NT2/D1 (cell line): Measurements from ENCODE around the gene OAS2.

Experiments used
- DNase-seq: peaks from one replicate; pipeline ENCODE4 v3.0.0-alpha.2; 2011; ENCODE audit warnings: low read depth, low spot score
- H3K27me3 ChIP-seq: 2 replicates; pipeline ENCODE4 v1.6.0; 2011; ENCODE audit warnings: mild to moderate bottlenecking; ENCODE audit not compliant: insufficient read length, insufficient read depth
- H3K36me3 ChIP-seq: 2 replicates; pipeline ENCODE4 v1.6.1; 2011; ENCODE audit warnings: mild to moderate bottlenecking, low read length, mixed read lengths; ENCODE audit not compliant: insufficient read depth, insufficient read length
- H3K4me1 ChIP-seq: 2 replicates; pipeline ENCODE4 v1.5.1; 2011; ENCODE audit not compliant: insufficient read depth, insufficient read length
- H3K4me3 ChIP-seq: 2 replicates; pipeline ENCODE4 v1.5.1; 2011; ENCODE audit warnings: low read depth; ENCODE audit not compliant: insufficient read length
- H3K9ac ChIP-seq: 2 replicates; pipeline ENCODE4 v1.6.0; 2011; ENCODE audit warnings: low read depth; ENCODE audit not compliant: insufficient read length
- H3K9me3 ChIP-seq: 2 replicates; pipeline ENCODE4 v1.5.1; 2011; ENCODE audit warnings: mild to moderate bottlenecking, low read length; ENCODE audit not compliant: insufficient read depth
- SUZ12 ChIP-seq: IDR thresholded peaks from 2 replicates; pipeline ENCODE4 v1.6.1; 2011; ENCODE audit not compliant: insufficient read length, insufficient read depth; ENCODE audit errors: extremely low read depth
- YY1 ChIP-seq: IDR thresholded peaks from 2 replicates; pipeline ENCODE4 v1.6.1; 2011; ENCODE audit not compliant: insufficient read length, insufficient read depth
- ZNF274 ChIP-seq: IDR thresholded peaks from 2 replicates; pipeline ENCODE4 v1.6.1; 2011; ENCODE audit warnings: mild to moderate bottlenecking, low read depth, low read length

The OAS2 gene

DNA sequence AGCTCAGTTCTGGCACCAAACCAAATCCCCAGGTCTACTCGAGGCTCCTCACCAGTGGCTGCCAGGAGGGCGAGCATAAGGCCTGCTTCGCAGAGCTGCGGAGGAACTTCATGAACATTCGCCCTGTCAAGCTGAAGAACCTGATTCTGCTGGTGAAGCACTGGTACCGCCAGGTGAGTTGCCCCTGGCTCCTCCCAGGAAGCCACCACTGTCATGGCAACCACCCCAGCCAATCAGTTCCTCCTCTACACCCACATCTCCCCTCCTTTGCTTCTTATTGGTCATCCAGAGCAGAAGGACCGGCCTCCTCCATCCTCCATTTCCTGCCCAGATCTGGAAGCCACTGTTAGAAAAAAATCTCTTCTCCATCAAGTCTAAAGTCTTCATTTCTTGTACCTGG is 17.2 kb upstream of the OAS2 start:
- no peak for DNase-seq
- Histone ChIP-seq H3K36me3 (peaks cover 3% of the 10 kb centered on the region), H3K9ac (no peak overlapping the region), H3K27me3 (no peaks in the 10 kb centered on the region), H3K9me3 (peaks cover 20% of the 10 kb centered on the region), H3K4me1 (no peaks in the 10 kb centered on the region), H3K4me3 (no peak overlapping the region)
- TF ChIP-seq ZNF274 = no peak
- no peak for TF ChIP-seq SUZ12
- TF ChIP-seq YY1 = no peak

DNA sequence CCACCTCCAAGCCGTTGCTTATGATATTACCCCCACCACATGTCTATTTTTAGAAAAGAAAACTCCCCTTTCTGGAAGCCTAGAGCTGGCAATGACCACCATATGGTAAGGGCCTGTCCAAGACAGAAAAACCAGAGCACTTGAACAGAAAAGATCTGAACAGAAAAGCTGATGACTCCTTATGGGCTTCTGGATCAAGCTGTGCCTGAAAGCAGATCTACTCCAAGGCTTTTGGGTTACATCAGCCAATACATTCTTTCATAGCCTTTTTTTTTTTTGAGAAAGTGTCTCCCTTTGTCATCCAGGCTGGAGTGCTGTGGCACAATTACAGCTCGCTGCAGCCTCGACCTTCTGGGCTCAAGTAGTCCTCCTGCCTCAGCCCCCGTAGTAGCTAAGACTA is 16.8 kb upstream of the OAS2 start:
- no peak overlapping the region for H3K9ac ChIP-seq
- H3K4me3 ChIP-seq = no peak overlapping the region
- peaks cover 3% of the 10 kb centered on the region for H3K36me3 ChIP-seq
- peaks cover 20% of the 10 kb centered on the region for H3K9me3 ChIP-seq
- DNase-seq = no peak
- TF ChIP-seq SUZ12 (no peak), YY1 (no peak), ZNF274 (no peak)
- no peaks in the 10 kb centered on the region for H3K4me1 ChIP-seq
- no peaks in the 10 kb centered on the region for H3K27me3 ChIP-seq

GRCh38 chr12:112962561-112962960 is 15.8 kb upstream of the OAS2 start:
- no peak for TF ChIP-seq SUZ12
- no peak for TF ChIP-seq YY1
- TF ChIP-seq ZNF274 = no peak
- no peaks in the 10 kb centered on the region for H3K4me1 ChIP-seq
- no peaks in the 10 kb centered on the region for H3K27me3 ChIP-seq
- H3K9ac ChIP-seq = no peak overlapping the region
- peaks cover 20% of the 10 kb centered on the region for H3K9me3 ChIP-seq
- H3K4me3 ChIP-seq = no peak overlapping the region
- H3K36me3 ChIP-seq = peaks cover 6% of the 10 kb centered on the region
- DNase-seq = no peak

DNA sequence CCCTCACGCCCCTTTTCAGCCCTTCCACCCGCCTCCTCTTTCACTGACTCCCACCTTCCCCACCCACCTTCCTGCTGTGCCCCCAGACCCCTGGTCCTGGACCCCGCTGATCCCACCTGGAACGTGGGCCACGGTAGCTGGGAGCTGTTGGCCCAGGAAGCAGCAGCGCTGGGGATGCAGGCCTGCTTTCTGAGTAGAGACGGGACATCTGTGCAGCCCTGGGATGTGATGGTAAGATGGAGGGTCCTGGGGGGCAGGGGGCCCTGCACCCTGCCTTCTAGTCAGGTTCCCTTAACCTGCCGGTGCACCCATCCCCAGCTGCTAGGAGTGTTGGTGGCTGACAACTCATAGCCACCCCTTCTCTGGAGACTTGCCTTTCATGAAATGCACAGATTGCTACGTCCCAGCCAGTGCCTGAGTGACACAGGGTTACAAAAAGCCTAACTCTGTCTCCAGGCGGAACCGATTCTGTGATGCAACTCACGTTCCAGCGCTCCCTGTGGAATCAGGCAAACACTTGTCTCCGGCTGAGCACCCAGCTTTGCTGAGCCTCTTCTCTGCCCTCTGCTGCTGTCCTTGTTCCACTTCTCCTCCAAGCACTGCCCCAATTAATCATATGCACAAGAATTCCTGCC is 15.0 kb upstream of the OAS2 start:
- Histone ChIP-seq H3K27me3 (no peaks in the 10 kb centered on the region), H3K36me3 (peaks cover 6% of the 10 kb centered on the region), H3K4me3 (no peak overlapping the region), H3K9me3 (peaks cover 20% of the 10 kb centered on the region), H3K9ac (no peak overlapping the region), H3K4me1 (no peaks in the 10 kb centered on the region)
- no peak for DNase-seq
- no peak for TF ChIP-seq SUZ12
- TF ChIP-seq ZNF274 = no peak
- no peak for TF ChIP-seq YY1

DNA sequence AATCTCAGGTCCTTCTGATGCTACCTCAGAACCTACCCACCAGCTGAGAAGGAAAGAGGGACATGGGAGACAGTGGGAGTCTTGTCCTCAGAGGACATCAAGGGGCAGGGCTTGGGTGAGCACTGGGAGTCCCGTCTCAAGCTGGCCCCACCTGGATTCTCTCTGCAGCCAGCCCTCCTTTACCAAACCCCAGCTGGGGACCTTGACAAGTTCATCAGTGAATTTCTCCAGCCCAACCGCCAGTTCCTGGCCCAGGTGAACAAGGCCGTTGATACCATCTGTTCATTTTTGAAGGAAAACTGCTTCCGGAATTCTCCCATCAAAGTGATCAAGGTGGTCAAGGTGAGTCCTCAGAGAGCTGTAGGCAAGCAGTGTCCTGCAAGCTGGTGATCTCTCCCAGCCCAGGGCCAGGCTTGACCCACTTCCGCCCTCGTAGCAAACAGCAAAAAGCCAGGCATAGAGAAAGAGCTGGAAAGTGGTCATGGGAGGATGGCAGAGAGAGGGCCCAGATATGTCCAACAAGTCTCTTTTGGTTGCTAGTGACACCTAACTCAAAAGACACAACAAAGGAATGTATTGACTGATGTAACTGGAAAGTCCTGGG is 14.2 kb upstream of the OAS2 start:
- Histone ChIP-seq H3K27me3 (no peaks in the 10 kb centered on the region), H3K9ac (no peak overlapping the region), H3K4me1 (no peaks in the 10 kb centered on the region), H3K4me3 (no peak overlapping the region), H3K9me3 (peaks cover 12% of the 10 kb centered on the region), H3K36me3 (peaks cover 6% of the 10 kb centered on the region)
- no peak for DNase-seq
- TF ChIP-seq YY1 (no peak), ZNF274 (no peak), SUZ12 (no peak)

GRCh38 chr12:112964915-112965314 is 13.4 kb upstream of the OAS2 start:
- no peak for DNase-seq
- H3K36me3 ChIP-seq = peaks cover 6% of the 10 kb centered on the region
- no peak overlapping the region for H3K9ac ChIP-seq
- no peak overlapping the region for H3K4me3 ChIP-seq
- H3K4me1 ChIP-seq = no peaks in the 10 kb centered on the region
- H3K9me3 ChIP-seq = peaks cover 5% of the 10 kb centered on the region
- H3K27me3 ChIP-seq = no peaks in the 10 kb centered on the region
- no peak for TF ChIP-seq SUZ12
- no peak for TF ChIP-seq YY1
- TF ChIP-seq ZNF274 = no peak

DNA sequence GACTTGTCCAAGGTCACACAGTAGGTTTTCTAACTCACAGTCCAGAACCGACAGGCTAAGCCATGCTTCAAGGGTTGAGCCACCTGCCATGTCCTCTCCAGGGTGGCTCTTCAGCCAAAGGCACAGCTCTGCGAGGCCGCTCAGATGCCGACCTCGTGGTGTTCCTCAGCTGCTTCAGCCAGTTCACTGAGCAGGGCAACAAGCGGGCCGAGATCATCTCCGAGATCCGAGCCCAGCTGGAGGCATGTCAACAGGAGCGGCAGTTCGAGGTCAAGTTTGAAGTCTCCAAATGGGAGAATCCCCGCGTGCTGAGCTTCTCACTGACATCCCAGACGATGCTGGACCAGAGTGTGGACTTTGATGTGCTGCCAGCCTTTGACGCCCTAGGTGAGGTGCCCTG is 12.7 kb upstream of the OAS2 start:
- H3K27me3 ChIP-seq = no peaks in the 10 kb centered on the region
- peaks cover 6% of the 10 kb centered on the region for H3K36me3 ChIP-seq
- no peaks in the 10 kb centered on the region for H3K9me3 ChIP-seq
- TF ChIP-seq YY1 (no peak), ZNF274 (no peak), SUZ12 (no peak)
- no peak overlapping the region for H3K4me3 ChIP-seq
- no peaks in the 10 kb centered on the region for H3K4me1 ChIP-seq
- DNase-seq = no peak
- no peak overlapping the region for H3K9ac ChIP-seq
